Smooth muscle cell (in vitro differentiated cells): ENCODE data around the gene MST1. TPM values are rescaled to one million over a fixed set of nuclear protein-coding genes. Genes with fewer than 3 reads are reported as not detected.

ENCODE experiments used
- DNase-seq: peaks from one replicate; lab custom pipeline; 2025; ENCODE audit not compliant: unreplicated experiment; lab: John Stamatoyannopoulos, UW
- H2AFZ ChIP-seq: fragments of 200-600 bp; sonication (generic); 2 replicates; pipeline ENCODE4 v1.6.0; 2016; ENCODE audit warnings: antibody characterized with exemption, low read depth, mild to moderate bottlenecking
- H3F3A ChIP-seq: fragments of 200-600 bp; sonication (generic); 2 replicates; pipeline ENCODE4 v1.6.0; 2017; ENCODE audit warnings: antibody characterized with exemption, low read depth
- H3K27ac ChIP-seq: fragments of 200-600 bp; sonication (generic); 2 replicates; pipeline ENCODE4 v1.5.1; 2016; ENCODE audit warnings: low read depth, mild to moderate bottlenecking
- H3K27me3 ChIP-seq: fragments of 200-600 bp; sonication (generic); 2 replicates; pipeline ENCODE4 v1.6.1; 2016; ENCODE audit warnings: low read depth, mild to moderate bottlenecking
- H3K36me3 ChIP-seq: fragments of 200-600 bp; sonication (generic); 2 replicates; pipeline ENCODE4 v1.5.1; 2016; ENCODE audit warnings: low read depth
- H3K4me1 ChIP-seq: fragments of 200-600 bp; sonication (generic); 2 replicates; pipeline ENCODE4 v1.5.1; 2016; ENCODE audit warnings: low read depth
- H3K4me2 ChIP-seq: fragments of 200-600 bp; sonication (generic); 2 replicates; pipeline ENCODE4 v1.6.0; 2016; ENCODE audit warnings: mild to moderate bottlenecking
- H3K4me3 ChIP-seq: fragments of 200-600 bp; sonication (generic); 2 replicates; pipeline ENCODE4 v1.5.1; 2016; ENCODE audit warnings: mild to moderate bottlenecking
- H3K79me2 ChIP-seq: fragments of 200-600 bp; sonication (generic); 2 replicates; pipeline ENCODE4 v1.6.0; 2016; ENCODE audit warnings: low read depth, mild to moderate bottlenecking
- H3K9ac ChIP-seq: fragments of 200-600 bp; sonication (generic); 2 replicates; pipeline ENCODE4 v1.6.0; 2016; ENCODE audit warnings: low read depth
- H3K9me3 ChIP-seq: fragments of 200-600 bp; sonication (generic); replicated peaks from 2 replicates; pipeline ENCODE4 v1.5.1; 2016; ENCODE audit warnings: low read depth
- H4K20me1 ChIP-seq: fragments of 200-600 bp; sonication (generic); 2 replicates; pipeline ENCODE4 v1.6.0; 2016; ENCODE audit warnings: low read depth
- CTCF ChIP-seq: fragments of 200-600 bp; sonication (generic); IDR thresholded peaks from 2 replicates; pipeline ENCODE4 v1.5.1; 2017; ENCODE audit warnings: borderline replicate concordance, mild to moderate bottlenecking, antibody characterized with exemption; ENCODE audit not compliant: insufficient read depth, poor library complexity, severe bottlenecking
- WGBS: methylation state at CpG from one replicate; pipeline ENCODE4 v1.1.7; 2016; ENCODE audit warnings: low lambda C conversion rate; 5-methylcytosine and 5-hydroxymethylcytosine counted together
- polyA plus RNA-seq: library from polyadenylated mRNA; unstranded; fragments of >200 nt; fragmentation: Nextera tagmentation; extraction: Ambion mirVana; gene quantifications from 2 replicates; pipeline ENCODE4 v1.2.1, GENCODE V29; 2016
- total RNA-seq: library from RNA; depleted of rRNA; stranded (reverse); fragments of >200 nt; gene quantifications from 2 replicates; pipeline ENCODE4 v1.2.3, GENCODE V29; 2014

Gene MST1
- total and polyA plus RNA-seq, 2 experiments from 2014 or later: 18.7 to 22.9 TPM

GRCh38 chr3:49733551-49733950, 44.3 kb upstream of the MST1 start:
- no peak for DNase-seq

GRCh38 chr3:49732597-49732996, 43.3 kb upstream of the MST1 start:
- H3K4me2 ChIP-seq: no peak overlapping the region
- no peak overlapping the region for H3K9ac ChIP-seq
- H4K20me1 ChIP-seq: peaks cover 6% of the 10 kb centered on the region
- no peak for DNase-seq
- H3K27ac ChIP-seq: no peak overlapping the region
- no peak for TF ChIP-seq CTCF
- H2AFZ ChIP-seq: no peak overlapping the region
- no peaks in the 10 kb centered on the region for H3K9me3 ChIP-seq
- peaks cover under 1% of the 10 kb centered on the region for H3K36me3 ChIP-seq
- H3F3A ChIP-seq: no peaks in the 10 kb centered on the region
- H3K4me1 ChIP-seq: no peaks in the 10 kb centered on the region
- H3K79me2 ChIP-seq: peaks cover 6% of the 10 kb centered on the region
- 98% methylated on average over 11 of the region's 11 CpGs for WGBS
- no peaks in the 10 kb centered on the region for H3K27me3 ChIP-seq
- H3K4me3 ChIP-seq: no peak overlapping the region

More at GRCh38 chr3:49733551-49733950, 44.3 kb upstream of the MST1 start:
- Histone ChIP-seq H3K9ac (no peak overlapping the region), H3K4me3 (no peak overlapping the region), H3K27ac (no peak overlapping the region), H2AFZ (no peak overlapping the region), H3K9me3 (no peaks in the 10 kb centered on the region), H3F3A (no peaks in the 10 kb centered on the region), H3K27me3 (no peaks in the 10 kb centered on the region), H3K79me2 (peaks cover 6% of the 10 kb centered on the region), H4K20me1 (peaks cover 9% of the 10 kb centered on the region), H3K4me2 (no peak overlapping the region), H3K4me1 (no peaks in the 10 kb centered on the region), H3K36me3 (peaks cover 3% of the 10 kb centered on the region)
- no peak for TF ChIP-seq CTCF
- WGBS: 91% methylated on average over 1 of the region's 1 CpG

- 99% methylated on average over 4 of the region's 4 CpGs for WGBS
- H3K36me3 ChIP-seq: no peaks in the 10 kb centered on the region
- no peak for DNase-seq
Measured at GRCh38 chr3:49729966-49730609, 40.8 kb upstream of the MST1 start.

More at GRCh38 chr3:49729966-49730609, 40.8 kb upstream of the MST1 start:
- H3K9ac ChIP-seq: no peak overlapping the region
- H3F3A ChIP-seq: no peaks in the 10 kb centered on the region
- H4K20me1 ChIP-seq: peaks cover 6% of the 10 kb centered on the region
- H3K9me3 ChIP-seq: no peaks in the 10 kb centered on the region
- TF ChIP-seq CTCF: no peak
- H2AFZ ChIP-seq: no peak overlapping the region
- peaks cover 6% of the 10 kb centered on the region for H3K79me2 ChIP-seq
- no peaks in the 10 kb centered on the region for H3K27me3 ChIP-seq
- H3K4me2 ChIP-seq: no peak overlapping the region
- H3K27ac ChIP-seq: no peak overlapping the region
- no peaks in the 10 kb centered on the region for H3K4me1 ChIP-seq
- H3K4me3 ChIP-seq: no peak overlapping the region
